Motor neuron (in vitro differentiated cells): ENCODE data around the gene CBLB. TPM values are rescaled to one million over a fixed set of nuclear protein-coding genes. Genes with fewer than 3 reads are reported as not detected.
A peak's percentile ranks its signal among the peaks of the same experiment; 100 is the strongest.

ENCODE experiments used
- ATAC-seq, 8 experiments: fragments of 200-7000 bp; cut with Tn5 transposase; replicated peaks in 6 of 8; 2 replicates each; pipeline ENCODE4 v1.8.0; 2021; ENCODE audit warnings: mild to moderate bottlenecking in 8 of 8, moderate library complexity in 8 of 8
- H3K27ac ChIP-seq, 2 donors: fragments of 250-450 bp; sonication (Bioruptor Pico); 2 replicates each; pipeline ENCODE4 v1.9.0; 2021; ENCODE audit warnings: antibody characterized with exemption in 2 of 2, mild to moderate bottlenecking in 2 of 2, moderate library complexity in 1 of 2
- H3K4me1 ChIP-seq, 2 donors: fragments of 250-450 bp; sonication (Bioruptor Pico); replicated peaks in 1 of 2; 2 replicates each; pipeline ENCODE4 v1.6.1; 2021; ENCODE audit warnings: antibody characterized with exemption in 2 of 2, mild to moderate bottlenecking in 2 of 2, moderate library complexity in 1 of 2
- H3K4me3 ChIP-seq, 5 donors: fragments of 250-450 bp; sonication (Bioruptor Pico); 2 replicates each; pipeline ENCODE4 v1.9.0; 2021; ENCODE audit warnings: antibody characterized with exemption in 5 of 5, mild to moderate bottlenecking in 5 of 5, moderate library complexity in 4 of 5
- WGBS, 10 experiments: fragments of 450-650 bp; shearing (Covaris generic); methylation state at CpG; one replicate each; pipeline ENCODE4 v1.0.0; 2022; 5-methylcytosine and 5-hydroxymethylcytosine counted together
- in situ Hi-C, 9 experiments: fragments of 400-800 bp; cut with MboI; loops; one replicate each; pipeline ENCODE4 v1.15.0; 2021; ENCODE audit warnings: low sequenced_read_pairs in 9 of 9, low pct_unique_long_range_greater_than_20kb in 2 of 9; ENCODE audit not compliant: unreplicated experiment in 9 of 9
- total RNA-seq, 8 experiments: library from RNA; unstranded; fragments of 300-600 nt; gene quantifications; 2 replicates each; pipeline versions ENCODE4 v1.2.3 to v1.2.4, GENCODE V29; 2022

CBLB gene
- total RNA-seq, 8 experiments from 2014 or later, result 20.0 to 53.6 (median 28.4) TPM

DNA sequence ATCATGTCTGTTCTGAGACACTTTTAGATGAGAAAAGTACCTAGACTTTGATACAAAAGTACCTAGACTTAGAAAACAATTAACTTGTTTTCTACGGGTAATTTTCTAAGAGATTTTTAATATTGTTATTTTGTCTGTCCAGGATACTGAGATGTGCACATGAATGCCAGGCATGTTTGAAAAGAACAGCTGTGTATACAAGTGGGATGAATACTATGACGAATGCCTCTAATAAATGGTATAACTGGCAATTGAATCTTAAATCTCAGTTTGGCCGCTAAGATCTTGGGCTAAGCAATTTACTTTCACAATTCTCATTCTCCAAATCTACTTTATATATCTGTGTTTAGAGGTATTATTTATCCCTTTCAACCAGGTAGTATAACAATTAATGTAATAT is 207.4 kb downstream of the CBLB start:
- no peak overlapping the region for H3K4me3 ChIP-seq
- H3K4me1 ChIP-seq, result no peaks in the 10 kb centered on the region
- in situ Hi-C loops, result no loop called here
- peak in 1 of 8 experiments; percentile 29 for ATAC-seq
- H3K27ac ChIP-seq, result no peak overlapping the region
- WGBS, 10 experiments, result 82 to 100% (median 95%) methylated on average over 1 to 3 of the region's 3 CpGs

DNA sequence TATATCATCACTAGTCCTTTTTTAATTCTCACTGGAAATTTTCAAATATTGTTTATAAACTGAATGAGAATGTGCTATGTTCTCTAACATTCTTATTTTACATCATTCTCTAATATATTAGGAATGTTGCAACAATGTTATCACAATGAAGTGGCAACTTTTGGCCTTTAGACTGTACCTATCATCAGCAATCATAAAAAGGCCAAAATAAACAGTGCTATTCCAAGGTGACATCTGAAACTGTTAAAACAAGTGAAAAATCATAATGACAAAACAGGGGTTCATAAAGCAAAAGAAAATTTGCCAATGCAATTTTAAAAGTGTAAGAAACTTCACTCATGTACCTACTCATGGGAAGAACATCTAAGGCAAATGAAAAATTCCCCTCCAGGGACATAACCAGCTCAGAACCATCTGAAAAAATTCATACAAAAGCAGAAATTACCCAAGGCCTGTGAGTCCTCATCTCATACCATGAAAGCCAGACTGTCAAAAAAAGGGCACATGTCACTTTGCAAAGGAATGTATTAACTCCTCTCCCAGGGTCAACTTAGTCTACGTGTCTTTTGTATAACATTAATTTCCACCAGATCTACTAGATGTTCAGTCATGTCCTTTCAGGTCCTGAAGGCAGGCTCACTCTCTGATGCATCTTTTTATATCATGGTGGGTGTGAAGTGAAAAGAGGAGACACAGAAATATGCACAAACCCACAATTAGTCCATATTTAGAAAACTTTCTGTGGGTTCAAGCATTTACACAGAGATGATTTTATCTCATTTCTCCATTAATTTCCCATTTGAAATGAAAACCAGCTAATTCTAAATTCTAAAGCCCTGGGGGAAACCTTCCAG is 211.9 kb downstream of the CBLB start:
- H3K4me3 ChIP-seq, result no peak overlapping the region
- H3K27ac ChIP-seq, result no peak overlapping the region
- no peaks in the 10 kb centered on the region for H3K4me1 ChIP-seq
- 36 to 100% (median 83%) methylated on average over 1 of the region's 1 CpG; no CpG with 5 or more reads in 7 of the 10 experiments for WGBS, 10 experiments
- in situ Hi-C loops, result no loop called here
- no peak for ATAC-seq

DNA sequence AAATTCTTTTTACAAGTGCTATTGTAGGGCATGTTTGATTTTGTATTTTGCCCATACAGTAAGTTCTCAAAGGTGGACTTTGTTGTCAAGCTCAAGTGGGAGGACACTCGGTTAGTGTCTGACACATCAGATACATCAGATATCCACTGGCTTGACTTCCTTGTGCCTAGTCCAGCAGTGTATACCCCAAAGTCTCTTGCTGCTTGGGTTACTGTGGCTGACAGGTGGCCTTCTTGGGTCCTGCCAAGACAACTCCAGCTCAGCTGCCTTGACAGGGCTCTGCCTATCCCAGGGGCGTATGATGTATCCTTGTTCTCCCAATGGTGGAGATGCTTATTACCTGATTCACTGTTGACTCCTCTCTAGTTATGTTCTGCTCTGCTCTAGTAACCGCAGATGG is 214.9 kb downstream of the CBLB start:
- no peak overlapping the region for H3K27ac ChIP-seq
- peaks cover 1 to 10% of the 10 kb centered on the region in 2 donors for H3K4me1 ChIP-seq
- H3K4me3 ChIP-seq, result no peak overlapping the region
- no peak for ATAC-seq
- 80 to 100% (median 100%) methylated on average over 1 to 3 of the region's 3 CpGs; no CpG with 5 or more reads in 3 of the 10 experiments for WGBS, 10 experiments
- in situ Hi-C loops, result no loop called here

DNA sequence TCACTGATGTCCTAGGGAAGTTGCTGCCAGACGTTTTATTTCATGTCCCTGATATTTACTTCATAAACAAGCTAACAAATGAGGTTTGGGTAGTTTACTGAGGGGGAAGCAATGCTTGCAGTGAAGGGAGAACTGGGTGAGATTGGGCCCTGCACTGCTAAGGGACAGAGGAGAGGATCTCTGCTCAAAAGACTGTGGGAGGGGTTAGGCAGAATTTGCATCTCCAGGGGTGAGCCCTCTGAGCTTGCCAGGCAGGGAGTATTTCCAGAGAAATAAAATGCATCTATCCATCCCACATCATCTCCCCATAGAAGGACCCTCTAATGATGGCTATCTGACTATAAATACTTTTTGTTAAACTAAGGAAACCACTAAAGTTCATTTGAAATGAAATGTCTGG is 215.6 kb downstream of the CBLB start:
- 0 to 80% (median 55%) methylated on average over 1 of the region's 1 CpG; no CpG with 5 or more reads in 4 of the 10 experiments for WGBS, 10 experiments
- peaks cover 4 to 14% of the 10 kb centered on the region in 2 donors for H3K4me1 ChIP-seq
- ATAC-seq, result peak in 2 of 8 experiments; percentile 54 to 71
- no peak overlapping the region for H3K4me3 ChIP-seq
- H3K27ac ChIP-seq, result no peak overlapping the region
- in situ Hi-C loops, result no loop called here

DNA sequence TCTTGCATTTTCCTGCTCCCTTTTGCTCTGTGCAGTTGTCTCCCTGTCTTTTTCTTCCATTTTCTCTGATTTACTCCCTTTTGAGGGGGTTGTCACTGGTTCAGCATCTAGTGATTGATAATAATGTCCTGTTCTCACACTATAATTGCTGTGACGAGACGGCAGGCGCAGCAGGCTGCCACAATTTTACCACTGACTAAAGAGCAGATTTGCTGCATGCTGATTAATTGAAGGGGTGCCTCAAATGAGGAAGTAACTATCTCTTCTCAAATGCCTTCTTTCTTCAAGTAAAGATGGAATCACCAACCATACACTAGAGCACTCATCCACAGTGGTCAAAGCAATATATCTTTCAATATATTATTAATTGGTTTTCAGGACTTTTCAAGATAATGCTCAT is 219.3 kb downstream of the CBLB start:
- Histone ChIP-seq H3K4me3 (no peak overlapping the region), H3K4me1 (peaks cover 4 to 16% of the 10 kb centered on the region in 2 donors), H3K27ac (no peak overlapping the region)
- peak in 5 of 8 experiments; percentile 84 to 94 (median 90) for ATAC-seq
- in situ Hi-C loops, result no loop called here
- 0 to 93% (median 18%) methylated on average over 1 to 3 of the region's 3 CpGs; no CpG with 5 or more reads in 2 of the 10 experiments for WGBS, 10 experiments

DNA sequence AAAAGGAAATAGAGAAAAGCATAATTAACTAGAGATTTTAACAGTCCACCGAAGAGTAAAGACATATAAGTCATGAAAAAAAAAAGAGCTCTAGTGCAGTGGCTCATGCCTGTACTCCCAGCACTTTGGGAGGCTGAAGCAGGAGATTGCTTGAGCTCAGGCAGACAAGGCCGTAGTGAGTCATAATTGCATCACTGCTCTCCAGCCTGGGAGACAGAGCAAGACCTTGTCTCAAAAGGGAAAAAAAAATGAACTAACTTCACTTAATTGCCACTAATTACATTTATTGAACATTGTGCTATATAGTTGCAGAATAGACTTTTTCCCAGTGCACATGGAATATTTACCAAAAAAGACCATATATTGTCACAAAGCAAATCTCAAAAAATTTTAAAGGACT is 221.8 kb downstream of the CBLB start:
- Histone ChIP-seq H3K4me1 (peaks cover 4 to 18% of the 10 kb centered on the region in 2 donors), H3K27ac (no peak overlapping the region), H3K4me3 (no peak overlapping the region)
- WGBS, 10 experiments, result 7 to 93% (median 49%) methylated on average over 1 to 2 of the region's 2 CpGs
- in situ Hi-C loops, result no loop called here
- peak in 7 of 8 experiments; percentile 71 to 98 (median 87) for ATAC-seq

DNA sequence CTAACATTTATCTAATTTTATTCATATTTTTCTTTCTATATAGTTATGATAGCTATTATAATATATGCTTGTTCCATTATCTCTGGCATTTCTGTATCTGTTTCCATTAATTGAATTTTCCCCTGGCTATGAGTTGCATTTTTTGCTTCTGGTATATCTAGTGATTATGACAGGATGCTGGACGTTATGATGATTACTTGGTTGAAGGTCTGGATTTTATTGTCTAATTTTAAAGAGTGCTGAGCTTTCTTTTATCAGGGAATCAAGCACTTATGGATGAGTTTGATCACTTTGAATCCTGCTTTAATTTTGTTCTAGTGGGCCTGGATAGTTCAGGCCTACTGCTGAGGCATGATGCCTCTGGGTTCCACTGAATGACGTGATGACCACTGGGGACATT is 229.7 kb downstream of the CBLB start:
- Histone ChIP-seq H3K4me1 (peaks cover 0 to 9% of the 10 kb centered on the region in 2 donors), H3K27ac (no peak overlapping the region), H3K4me3 (no peak overlapping the region)
- in situ Hi-C loops, result no loop called here
- 42 to 100% (median 96%) methylated on average over 1 to 2 of the region's 2 CpGs; no CpG with 5 or more reads in 1 of the 10 experiments for WGBS, 10 experiments
- no peak for ATAC-seq

DNA sequence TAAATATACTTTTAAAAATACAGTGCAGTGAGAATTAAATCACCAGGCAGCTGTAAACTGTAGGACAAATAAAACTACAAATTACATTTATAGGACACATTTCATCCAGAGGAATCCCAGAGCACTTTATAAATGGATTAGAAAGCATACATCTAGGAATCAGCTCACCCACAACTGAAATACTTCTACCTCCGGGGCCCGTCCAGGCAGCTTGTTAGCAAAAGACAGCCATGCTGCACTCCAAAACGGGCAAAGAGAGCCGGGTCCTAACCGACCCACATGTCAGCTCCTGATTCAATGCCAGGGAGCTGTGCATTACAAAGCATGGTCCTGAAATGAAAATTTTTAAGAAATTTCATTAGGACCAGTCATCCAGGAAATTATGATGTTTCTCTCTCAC is 234.1 kb downstream of the CBLB start:
- no peak for ATAC-seq
- 53 to 97% (median 84%) methylated on average over 2 to 5 of the region's 5 CpGs; no CpG with 5 or more reads in 3 of the 10 experiments for WGBS, 10 experiments
- Histone ChIP-seq H3K4me1 (peaks cover 0 to 11% of the 10 kb centered on the region in 2 donors), H3K27ac (no peak overlapping the region), H3K4me3 (no peak overlapping the region)
- in situ Hi-C loops, result no loop called here

DNA sequence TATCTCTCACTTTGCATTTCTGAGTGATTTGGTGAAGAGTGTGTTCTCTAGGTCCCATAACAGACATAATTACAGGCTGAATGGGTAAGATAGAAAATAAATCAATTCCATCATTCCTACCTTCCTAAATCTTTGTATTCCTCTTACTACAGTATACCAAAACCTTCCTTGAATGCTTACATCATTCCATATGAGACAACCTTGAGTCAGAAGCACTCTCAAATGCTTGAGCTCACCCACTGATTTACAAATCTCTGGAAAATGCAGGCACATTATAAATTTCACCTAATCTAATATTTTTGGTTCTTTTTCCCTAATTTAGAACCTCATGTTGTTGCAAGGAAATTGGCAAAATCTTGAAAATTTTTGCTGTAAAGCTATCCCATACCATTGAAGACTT is 239.1 kb downstream of the CBLB start:
- peaks cover 0 to 5% of the 10 kb centered on the region in 2 donors for H3K4me1 ChIP-seq
- H3K27ac ChIP-seq, result no peak overlapping the region
- ATAC-seq, result peak in 2 of 8 experiments; percentile 37 to 54
- in situ Hi-C loops, result no loop called here
- no peak overlapping the region for H3K4me3 ChIP-seq

DNA sequence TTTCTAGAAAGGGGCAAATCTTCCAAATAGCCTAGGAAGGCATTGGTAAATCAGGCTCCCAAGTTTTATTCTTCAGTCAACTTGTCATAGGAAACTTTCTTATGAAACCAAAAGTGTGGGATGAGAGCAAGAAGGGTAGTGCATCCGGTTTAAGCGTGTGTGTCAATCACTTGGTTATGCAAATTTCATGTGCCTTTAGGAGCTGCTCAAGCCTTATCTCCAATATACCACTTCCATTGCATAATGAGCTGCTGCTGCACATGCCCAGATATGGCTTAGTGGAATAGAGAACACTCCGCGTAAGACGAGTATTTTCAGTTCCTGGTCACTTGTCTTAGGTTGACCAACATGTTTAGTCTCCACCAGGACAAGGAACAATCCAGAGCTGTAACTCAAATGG is 242.1 kb downstream of the CBLB start:
- H3K4me3 ChIP-seq, result no peak overlapping the region
- 76 to 100% (median 94%) methylated on average over 2 to 5 of the region's 5 CpGs; no CpG with 5 or more reads in 3 of the 10 experiments for WGBS, 10 experiments
- in situ Hi-C loops, result no loop called here
- no peaks in the 10 kb centered on the region for H3K4me1 ChIP-seq
- no peak for ATAC-seq
- H3K27ac ChIP-seq, result no peak overlapping the region

DNA sequence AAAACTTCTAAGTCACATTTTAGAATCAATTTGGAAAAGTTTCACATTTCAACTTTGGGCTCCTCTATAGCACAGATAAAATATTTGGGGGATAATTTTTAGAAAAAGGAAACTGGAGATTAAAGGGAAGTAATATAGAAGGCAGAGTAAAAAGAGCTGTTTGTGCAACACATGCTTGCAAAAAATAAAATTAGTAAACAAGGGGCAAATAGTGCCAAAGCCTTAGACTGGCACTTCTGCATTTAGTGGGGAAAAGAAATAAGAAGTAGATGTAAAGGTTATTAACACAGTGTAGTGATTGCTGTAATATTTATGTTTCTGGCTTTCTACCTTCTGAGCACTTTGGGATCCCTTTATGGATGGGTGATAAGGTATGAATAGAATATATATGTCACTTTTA is 246.6 kb downstream of the CBLB start:
- H3K4me1 ChIP-seq, result no peaks in the 10 kb centered on the region
- no peak for ATAC-seq
- in situ Hi-C loops, result no loop called here
- H3K4me3 ChIP-seq, result no peak overlapping the region
- H3K27ac ChIP-seq, result no peak overlapping the region

DNA sequence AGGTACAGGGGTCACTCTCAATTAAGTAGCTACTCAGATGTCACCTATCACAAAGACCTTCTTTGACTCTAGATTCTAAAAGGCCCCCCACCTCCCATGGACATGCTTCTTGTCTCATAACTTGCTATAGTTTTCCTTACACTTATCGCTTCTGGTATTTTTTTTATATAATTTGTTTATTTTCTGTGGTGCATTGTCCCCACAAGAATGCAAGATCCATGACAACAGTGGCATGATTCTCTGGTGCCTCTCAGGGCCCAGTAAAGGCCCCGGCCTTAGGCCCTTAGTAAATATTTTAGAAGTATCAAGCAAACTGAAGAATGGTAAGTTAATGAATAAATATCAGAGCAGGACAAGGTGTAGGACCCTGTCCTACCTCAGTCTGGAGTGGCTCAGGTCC is 248.6 kb downstream of the CBLB start:
- peaks cover 0 to 4% of the 10 kb centered on the region in 2 donors for H3K4me1 ChIP-seq
- ATAC-seq, result no peak
- 75 to 100% (median 90%) methylated on average over 1 to 2 of the region's 2 CpGs; no CpG with 5 or more reads in 3 of the 10 experiments for WGBS, 10 experiments
- no peak overlapping the region for H3K27ac ChIP-seq
- H3K4me3 ChIP-seq, result no peak overlapping the region
- in situ Hi-C loops, result no loop called here

DNA sequence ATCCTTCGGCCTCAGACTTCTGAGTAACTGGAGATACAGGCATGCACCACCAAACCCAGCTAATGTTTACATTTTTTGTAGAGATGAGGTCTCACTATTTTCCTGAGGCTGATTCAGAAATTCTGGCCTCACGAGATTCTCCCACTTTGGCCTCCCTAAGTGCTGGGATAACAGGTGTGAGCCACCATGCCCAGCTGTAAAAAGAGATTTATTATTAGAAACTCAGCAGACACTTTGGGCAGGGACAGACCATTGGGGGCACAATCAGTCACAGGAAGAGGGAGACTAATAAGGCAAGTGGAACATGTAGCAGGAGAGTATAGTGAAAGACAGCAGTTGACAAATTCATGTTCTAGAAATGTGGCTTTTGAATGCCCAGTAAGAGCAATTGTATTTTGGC is 249.2 kb downstream of the CBLB start:
- Histone ChIP-seq H3K4me3 (no peak overlapping the region), H3K4me1 (peaks cover 0 to 4% of the 10 kb centered on the region in 2 donors), H3K27ac (no peak overlapping the region)
- no peak for ATAC-seq
- 60 to 100% (median 98%) methylated on average over 1 to 2 of the region's 2 CpGs; no CpG with 5 or more reads in 2 of the 10 experiments for WGBS, 10 experiments
- in situ Hi-C loops, result no loop called here

DNA sequence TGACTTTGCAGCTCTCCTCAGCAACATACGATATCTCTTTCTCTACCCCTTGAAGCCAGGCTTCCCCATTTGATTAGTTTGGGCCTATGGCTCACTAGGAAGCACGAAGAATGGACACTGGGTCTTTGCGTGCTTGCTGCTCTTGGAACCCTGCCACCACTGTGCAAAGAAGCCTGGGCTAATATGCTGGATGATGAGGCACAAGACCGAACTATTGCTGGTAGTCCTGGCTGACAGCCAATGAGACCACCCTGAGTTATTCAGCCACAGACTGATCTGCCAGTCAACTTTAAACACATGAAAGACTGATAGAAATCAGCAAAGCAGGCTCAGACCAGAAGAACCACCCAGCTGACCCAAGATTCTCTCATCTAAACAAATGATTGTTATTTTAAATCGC is 250.3 kb downstream of the CBLB start:
- in situ Hi-C loops, result no loop called here
- Histone ChIP-seq H3K4me1 (peaks cover 0 to 4% of the 10 kb centered on the region in 2 donors), H3K4me3 (no peak overlapping the region), H3K27ac (no peak overlapping the region)
- WGBS, 10 experiments, result 40 to 100% (median 89%) methylated on average over 1 to 5 of the region's 5 CpGs
- no peak for ATAC-seq
